GM12892 (cell line): Measurements from ENCODE around the gene LMF2.

Experiments
- POLR2A ChIP-seq: IDR thresholded peaks from 2 replicates; pipeline ENCODE4 v1.6.1; 2011; ENCODE audit warnings: low read depth, low read length, control low read depth
- POLR2AphosphoS5 ChIP-seq: IDR thresholded peaks from 2 replicates; pipeline ENCODE4 v1.6.1; 2011; ENCODE audit warnings: low read depth, low read length, control low read depth
- TAF1 ChIP-seq: IDR thresholded peaks from 2 replicates; pipeline ENCODE4 v1.6.1; 2011; ENCODE audit warnings: low read depth, mild to moderate bottlenecking, control low read depth, low read length, borderline replicate concordance

GRCh38 chr22:50524676-50525103 is 17.2 kb upstream of the LMF2 start:
- 0 out of 2 replicates have a peak, but pooled peaks have one; percentile 9 for TF ChIP-seq TAF1
- TF ChIP-seq POLR2AphosphoS5, result peak; percentile 85
- TF ChIP-seq POLR2A, result no peak; the same call in 1 of the 2 replicates
